GM19452 (cell line): Measurements from ENCODE around the gene KCNQ2.

Experiments
- ATAC-seq: cut with Tn5 transposase; IDR thresholded peaks from one replicate; pipeline ENCODE4 v1.9.1; 2021; ENCODE audit not compliant: unreplicated experiment

Gene KCNQ2

DNA sequence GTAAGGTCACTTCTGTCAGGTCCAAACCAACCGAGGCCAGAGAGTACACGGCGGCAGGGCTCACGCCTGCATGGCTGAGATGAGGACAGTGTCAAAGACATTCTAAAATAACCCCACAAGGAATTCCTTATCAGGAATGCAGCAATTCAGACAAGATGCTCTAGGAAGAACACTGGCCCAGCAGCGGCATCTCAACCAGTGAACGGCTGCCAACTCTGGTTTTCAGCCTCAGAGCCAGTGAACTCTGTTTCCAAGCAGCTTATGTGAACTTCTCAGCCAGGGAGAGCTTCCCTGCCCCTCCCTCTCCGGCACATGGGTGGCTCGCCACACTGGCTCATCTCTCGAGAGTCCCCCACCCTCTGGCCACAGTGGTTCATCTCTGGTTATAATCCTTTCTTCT lies 36.9 kb downstream of the KCNQ2 start:
- no peak for ATAC-seq

DNA sequence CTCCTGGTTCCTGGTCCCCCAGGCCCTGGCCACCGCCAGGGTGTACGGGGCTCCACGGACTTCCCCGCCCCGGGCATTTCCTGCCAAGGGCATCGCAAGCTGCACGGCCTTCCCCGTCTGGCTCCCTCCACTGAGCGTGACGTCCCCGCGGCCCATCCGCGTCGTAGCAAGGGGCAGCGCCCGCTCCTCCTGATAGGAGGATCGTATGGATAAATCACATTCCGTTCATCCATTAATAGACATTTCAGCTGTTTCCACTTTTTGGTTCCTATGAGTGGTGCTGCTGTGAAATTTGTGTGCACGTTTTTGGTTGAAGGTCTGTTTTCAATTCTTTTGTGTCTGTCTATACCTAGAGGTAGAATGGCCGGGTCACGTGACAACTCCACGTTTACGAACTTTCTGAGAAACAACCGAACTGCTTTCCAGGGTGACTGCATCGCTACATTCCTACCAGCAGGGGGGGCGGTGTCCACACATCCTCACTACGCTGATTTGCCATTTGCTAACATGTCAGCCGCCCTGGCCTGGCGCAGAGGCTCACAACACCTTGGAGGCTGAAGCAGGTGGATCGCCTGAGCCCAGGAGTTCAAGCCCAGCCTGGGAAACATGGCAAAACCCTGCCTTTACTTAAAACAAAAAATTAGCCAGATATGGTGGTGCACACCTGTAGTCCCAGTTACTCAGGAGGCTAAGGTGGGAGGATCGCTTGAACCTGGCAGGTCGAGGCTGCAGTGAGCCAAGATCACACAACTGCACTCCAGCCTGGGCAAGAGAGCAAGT lies 37.7 kb downstream of the KCNQ2 start:
- ATAC-seq = no peak

DNA sequence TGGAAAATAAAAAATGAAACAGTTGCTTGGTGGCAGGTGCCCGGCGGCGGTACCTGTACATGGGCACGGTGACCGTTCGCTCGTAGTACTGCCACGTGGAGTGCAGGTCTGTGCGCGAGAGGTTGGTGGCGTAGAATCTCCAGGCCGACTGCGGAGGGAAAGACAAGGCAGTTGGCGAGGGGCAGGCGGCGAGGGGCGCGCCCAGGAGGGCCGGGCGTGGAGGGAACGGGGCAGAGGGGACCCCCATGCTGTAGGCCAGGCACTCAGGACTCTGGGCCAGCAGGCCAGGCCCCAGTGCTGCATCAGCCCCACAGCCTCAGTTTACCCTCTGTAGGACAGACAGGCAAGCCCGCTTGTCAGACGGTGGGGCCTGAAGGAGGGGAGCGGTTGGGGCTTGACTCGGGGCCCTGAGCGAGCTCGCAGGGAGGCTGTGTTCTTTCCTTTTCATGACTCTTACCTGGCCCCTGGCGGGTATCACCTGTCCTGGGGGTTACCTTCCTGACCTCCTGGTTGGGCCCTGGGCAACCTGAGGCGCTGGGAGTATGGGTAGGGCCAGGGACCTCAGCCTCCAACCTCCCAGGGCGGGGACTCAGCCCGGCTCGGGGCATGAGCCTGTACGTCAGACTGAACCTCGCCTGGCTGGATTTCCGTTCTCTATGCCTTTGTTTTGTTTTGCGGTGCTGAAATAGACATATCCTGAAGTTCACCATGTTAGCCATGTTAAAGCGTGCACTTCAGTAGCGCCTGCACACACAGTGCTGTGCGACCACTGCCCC lies 38.5 kb downstream of the KCNQ2 start:
- no peak for ATAC-seq

DNA sequence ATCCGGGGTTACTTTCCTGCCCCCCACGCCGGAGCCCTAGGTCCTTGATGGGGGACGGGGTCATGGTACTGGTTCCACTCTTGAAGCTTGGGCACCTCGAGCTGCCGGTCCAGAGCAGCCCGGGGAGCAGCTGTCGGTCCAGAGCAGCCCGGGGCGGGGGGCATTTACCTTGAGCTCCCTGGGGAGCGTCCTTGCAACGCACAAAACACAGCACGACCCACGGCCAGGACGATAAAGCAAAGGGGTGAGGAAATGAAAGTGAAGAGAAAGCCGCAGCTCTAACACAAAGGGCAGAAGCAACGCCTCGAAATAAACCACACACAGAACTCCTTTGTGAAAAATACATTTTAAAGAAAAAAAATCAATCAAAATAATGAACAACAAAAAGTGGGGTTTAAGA lies 39.1 kb downstream of the KCNQ2 start:
- no peak for ATAC-seq

DNA sequence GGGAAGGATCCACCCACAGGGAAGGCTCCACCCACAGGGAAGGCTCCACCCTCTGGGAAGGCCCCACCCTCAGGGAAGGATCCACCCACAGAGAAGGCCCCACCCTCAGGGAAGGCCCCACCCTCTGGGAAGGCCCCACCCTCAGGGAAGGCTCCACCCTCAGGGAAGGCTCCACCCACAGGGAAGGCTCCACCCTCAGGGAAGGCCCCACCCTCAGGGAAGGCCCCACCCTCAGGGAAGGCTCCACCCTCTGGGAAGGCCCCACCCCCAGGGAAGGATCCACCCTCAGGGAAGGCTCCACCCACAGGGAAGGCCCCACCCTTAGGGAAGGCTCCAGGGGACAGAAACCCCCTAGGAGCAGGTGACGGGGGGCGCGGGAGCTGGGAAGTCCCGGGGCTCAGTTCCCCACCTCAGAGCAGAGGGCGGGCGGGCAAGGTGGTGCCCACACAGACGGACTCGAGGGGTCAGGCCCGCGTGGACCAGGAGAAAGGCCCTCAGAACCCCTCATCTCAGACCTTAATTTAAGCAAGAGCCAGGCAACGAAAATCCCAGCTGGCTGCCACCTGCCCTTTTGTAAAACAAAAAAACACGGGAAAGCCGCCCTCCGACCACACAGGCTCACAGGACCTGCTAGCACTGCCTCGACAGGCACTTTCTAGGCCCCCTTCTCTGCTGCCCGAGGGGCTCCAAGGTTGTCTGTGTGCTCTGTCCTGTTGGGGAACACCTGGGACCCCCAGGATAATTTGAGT lies 39.7 kb downstream of the KCNQ2 start:
- no peak for ATAC-seq

DNA sequence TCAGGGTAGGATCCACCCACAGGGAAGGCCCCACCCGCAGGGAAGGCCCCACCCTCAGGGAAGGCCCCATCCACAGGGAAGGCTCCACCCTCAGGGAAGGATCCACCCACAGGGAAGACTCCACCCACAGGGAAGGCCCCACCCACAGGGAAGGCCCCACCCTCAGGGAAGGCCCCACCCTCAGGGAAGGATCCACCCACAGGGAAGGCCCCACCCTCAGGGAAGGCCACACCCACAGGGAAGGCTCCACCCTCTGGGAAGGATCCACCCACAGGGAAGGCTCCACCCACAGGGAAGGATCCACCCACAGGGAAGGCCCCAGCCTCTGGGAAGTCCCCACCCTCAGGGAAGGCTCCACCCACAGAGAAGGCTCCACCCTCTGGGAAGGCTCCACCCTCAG lies 40.5 kb downstream of the KCNQ2 start:
- no peak for ATAC-seq

DNA sequence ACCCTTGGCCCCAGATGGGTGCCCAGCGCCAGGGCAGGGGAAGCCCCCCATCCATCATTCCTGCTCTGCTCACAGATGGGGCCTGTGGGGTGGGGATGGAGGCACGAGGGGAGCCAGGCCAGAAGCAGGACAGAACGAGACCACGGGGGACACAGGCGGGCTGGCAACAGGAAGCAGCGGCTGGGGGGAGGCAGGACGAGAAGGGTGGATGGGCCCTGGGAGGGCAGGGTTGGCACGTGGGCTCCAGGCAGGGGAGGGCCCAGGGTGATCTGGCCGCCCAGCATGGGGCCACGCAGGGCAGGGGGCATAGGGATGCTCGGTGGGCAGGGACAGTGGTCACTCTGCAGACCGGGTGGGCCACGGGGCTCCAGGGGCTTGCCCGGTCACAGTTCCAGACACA lies 41.6 kb downstream of the KCNQ2 start:
- ATAC-seq = no peak

DNA sequence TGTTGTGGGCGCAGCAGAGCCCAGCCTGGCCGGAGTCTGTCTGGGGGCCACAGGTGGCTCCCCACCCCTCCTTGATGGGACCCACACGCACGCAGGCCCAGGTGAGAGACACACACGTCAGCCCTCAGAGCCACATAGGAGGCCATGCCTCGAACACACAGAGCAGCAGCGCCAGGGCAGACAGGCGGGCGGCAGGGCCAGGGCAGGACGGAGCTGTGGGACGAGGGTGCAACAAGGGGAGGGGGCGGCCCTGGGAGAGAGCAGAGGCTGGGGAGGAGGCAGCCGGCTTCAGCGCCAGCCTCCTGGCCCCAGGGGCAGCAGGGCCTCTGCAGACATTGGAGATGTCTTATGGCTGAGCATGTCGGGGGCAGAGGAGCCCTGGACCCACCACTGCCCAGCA lies 42.5 kb downstream of the KCNQ2 start:
- no peak for ATAC-seq

DNA sequence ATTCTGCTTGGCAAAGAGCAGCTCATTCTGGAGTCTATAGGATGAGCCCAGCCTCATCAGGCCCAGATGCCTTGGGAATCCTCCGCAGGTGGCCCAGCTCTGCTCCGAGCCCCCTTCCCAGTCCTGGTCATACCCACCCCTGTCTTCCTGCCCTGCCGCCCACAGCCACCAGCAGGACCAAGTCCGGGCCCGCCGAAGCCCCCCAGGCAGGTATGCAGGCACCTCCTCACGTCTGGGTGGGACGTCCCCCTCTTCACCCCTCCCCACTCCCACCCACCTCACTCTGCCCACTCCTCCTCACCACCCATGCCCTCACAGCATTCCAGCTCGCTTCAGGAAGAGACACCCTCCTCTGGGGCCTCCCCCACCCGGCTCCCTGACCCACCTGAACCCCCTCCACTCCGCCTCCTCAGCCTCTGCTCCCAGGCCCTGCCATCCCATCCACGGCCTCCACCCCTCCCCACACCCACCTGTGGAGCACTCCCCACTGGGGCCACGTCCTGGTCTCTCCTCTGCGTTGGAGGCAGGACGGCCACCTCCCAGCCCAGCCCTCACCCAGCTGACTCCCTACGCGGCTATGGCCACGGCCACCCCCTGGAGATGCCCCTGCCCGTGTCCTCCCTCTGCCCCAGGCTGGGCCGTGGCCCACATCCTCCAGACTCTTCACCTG lies 43.4 kb downstream of the KCNQ2 start:
- ATAC-seq = no peak

DNA sequence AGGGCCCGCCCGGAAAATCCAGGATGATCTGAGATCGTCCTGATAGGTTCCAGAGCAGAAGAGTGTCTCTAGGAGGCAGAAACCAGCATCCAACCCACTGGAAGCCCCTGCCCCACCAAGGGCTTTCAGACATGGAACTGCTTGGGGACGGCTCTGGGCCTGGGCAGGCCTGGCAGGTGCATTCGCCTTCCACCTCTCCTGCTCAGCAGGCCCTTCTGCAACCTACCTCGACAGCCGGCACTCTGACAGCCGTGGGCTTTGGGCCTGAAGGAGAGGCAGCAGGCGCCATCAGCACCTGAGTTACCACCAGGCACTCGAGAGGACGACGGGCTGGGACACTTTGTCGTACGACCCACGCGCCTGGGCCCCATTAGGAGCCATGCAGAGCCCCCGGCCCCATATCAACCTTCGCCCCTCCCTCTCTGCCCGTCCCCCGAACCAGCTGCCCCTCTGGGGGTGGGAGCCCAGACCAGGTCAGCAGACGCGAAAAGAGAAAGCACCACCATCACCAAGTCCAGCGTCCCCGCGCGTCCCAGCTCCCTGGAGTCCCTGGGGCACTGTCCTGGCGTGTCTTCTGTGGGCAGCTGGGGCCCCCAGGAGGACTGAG lies 44.6 kb downstream of the KCNQ2 start:
- ATAC-seq = no peak

DNA sequence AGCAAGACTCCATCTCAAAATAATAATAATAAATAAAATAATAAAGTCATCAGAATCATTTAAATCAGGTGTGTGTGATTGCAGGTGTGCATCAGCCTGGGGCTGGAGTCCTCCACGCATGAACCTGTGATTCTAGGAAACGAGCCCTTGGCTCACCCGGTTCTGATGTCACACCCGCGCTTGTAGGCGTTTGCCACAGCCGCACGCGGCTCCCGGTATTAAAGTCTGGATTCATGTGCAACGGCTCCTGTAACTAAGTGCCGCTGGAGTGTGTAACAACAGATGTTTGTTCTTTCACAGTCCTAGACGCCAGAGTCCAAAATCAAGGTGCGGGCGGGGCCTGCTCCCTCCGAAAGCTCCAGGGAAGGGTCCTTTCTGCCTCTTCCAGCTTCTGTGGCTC lies 45.2 kb downstream of the KCNQ2 start:
- ATAC-seq = no peak

DNA sequence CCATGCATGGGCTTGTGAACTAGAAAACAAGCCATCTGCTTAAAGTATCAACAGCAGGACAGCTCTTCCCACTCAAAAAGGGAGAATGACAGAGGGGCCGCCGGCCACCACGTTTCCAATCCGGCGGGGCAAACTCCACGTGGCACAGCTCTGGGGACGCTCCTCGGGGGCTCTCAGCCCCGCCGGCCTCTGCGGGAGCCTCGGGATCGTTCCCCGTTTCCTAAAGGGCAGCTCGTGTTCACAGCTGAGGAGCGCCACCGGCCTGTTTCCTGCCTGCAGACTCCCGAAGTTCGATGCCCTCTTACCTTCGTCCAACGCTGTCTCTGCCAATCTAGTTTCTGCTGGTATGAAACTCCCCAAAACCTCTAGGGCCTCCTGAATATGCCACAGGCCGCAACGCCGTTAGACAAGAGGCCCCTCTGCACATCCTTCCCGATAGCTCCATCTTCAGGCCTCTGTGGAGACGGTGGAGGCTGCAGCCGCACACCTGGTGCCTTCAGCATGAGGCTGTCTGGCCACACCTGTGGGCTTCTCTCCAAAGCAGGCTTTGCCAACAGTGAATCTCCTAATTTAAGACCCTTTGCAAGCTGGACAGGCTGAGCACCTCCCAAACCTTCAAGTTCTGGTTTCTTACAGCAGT lies 46.5 kb downstream of the KCNQ2 start:
- ATAC-seq = no peak

DNA sequence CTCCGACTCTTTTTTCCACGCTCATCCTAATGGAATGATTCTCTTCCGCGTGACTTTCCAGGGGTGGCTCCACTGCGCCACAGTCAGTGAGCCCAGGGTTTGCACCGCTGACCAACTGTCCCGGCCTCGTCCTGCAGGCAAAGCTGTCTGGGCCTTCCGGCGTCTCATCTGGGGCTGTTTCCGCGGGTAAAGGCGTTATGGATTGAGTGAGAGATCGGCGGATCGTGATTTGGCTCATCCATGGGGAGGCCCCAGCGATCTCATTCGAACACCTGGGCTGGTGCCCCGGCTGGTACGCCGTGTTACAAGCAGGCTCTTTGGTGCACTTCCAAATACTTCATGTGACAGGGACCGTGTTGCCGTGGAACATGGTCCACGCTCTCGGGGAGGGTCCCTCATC lies 47.8 kb downstream of the KCNQ2 start:
- no peak for ATAC-seq

DNA sequence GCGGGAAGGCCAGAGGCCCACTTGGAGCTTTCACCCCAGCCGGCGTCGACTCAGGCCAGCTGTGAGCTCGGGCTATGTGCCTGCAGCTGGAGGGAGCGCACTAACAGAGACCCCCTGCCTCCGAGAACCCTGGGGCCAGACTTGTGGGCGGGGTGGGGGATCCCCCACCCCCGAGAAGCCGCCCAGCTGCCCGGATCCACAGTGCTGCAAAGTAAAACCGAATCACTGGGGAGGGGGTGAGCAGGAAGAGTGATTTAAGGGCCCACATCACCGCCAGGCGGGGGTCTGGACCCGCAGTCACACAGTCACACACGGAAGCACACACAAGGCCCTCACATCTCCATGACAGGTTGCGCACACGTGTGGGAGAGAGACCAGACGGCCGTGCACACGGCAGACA lies 48.7 kb downstream of the KCNQ2 start:
- no peak for ATAC-seq

DNA sequence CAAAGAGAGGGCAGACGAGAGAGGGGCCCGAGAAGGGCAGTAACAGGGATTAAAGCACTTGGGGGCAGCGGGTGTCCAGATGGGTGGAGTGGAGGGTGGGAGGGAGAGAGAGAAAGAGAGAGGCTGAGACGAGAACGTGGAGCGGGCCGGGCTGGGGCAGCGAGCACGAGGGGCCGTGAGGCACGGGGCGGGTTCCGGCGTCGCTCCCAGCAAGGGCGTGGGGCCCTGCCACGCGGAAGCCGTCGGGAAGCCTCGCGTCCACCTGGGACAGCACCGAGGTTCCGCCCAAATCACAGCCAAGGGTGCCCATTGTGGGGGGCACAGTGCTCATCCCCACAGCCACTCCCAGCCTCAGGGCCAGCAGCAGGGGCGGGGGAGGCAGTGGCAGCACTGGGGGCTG lies 49.8 kb downstream of the KCNQ2 start:
- no peak for ATAC-seq

DNA sequence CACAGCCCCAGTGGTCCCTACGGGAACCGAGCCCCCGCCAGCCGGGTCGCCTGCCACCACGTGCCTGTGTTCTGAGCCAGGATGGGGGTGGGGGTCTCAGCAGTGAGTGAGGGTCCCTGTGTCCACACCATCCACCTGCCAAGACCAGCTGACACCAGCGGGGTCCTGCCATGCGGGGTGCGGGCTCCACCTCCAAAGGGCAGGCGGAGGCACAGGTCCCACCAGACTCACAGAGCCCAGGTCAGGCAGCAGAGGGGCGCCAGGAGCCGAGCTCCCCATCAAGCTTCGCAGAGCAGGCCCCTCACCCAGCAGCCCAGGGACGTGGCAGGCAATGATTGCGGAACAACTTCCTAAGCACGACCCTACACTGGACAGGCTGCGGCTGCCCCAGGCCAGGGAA lies 50.5 kb downstream of the KCNQ2 start:
- no peak for ATAC-seq

DNA sequence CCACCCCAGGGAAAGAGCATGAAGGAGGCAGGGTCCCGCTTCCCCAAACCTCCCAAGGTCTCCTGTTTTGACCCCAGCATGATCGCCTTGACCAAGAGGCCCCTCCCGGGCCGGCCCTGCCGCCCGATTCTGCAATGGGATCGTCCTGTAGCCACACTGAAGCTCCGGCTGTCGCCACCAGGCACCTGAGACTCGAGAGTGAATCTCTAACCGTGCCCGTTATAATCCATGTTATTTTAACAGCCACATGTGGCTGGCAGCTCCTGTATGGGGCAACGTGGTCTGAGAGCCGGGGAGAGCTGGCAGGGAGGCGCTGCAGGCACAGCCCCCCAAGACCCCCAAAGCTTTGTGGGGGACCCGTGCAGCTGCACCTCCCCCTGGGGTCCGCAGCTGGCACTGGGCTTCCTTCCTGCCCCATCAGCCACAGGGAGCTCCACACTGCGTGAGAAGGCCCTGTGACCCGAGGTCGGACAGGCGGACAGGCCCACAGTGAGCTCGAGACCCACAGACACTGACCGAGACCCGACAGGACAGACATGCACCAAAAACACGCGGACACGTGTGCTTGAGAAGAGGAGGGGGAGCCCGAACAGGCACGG lies 51.3 kb downstream of the KCNQ2 start:
- ATAC-seq = no peak

DNA sequence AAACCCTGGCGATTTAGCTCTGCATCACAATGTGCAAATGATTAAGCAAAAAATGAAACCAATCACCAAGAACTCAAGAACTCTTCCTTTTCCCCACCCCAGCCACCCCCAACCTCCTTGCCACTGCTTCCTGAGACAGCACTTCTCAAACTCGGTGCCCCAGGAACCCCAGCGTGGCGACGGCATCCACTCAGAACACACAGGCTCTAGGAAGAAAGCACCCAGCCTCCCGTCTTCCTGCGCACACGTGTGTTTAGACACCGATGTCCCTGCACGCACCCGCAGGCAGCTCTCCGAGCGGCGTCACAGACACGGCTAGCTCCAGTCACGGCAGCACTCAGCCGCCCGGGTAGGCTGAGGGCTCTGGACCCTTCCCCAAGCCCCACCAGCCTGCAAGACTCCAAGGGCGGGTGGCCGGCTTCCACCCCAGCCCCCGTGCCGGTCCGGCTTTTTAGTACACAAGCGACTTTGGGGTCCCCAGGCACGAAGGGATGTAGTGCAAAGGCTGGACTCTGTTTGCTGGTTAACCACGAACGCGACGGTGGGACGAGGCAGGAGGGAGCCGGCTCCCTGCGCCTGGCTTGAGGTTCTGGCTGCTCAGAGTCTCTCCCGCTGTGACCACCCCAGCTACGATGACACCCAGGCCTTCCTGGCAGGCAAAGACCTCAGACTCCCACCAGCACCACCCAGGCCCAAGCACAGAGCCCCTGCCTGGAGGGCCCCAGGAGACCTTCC lies 51.9 kb downstream of the KCNQ2 start:
- ATAC-seq = no peak

DNA sequence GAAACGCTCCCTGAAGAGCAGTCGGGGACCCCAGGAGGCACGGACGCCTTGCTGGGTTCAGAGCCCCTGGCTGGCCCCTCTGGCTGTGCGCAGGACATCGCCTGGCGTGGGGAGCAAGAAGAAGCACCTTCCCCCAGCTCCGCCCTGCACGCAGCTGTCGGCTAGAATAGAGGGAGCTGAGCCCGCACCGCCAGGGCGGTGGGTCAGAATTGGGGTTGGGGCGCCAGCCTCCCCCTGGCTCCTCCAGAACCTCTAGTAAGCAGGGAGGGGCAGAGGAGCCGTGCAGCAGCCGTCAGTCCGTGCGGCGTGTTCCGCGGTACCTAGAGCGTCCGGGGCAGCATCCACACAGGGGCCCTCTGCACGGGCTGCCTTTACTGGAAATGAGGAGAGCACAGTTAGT lies 53.2 kb downstream of the KCNQ2 start:
- no peak for ATAC-seq
